Subcutaneous abdominal adipose tissue (tissue), 5 donors: ENCODE measurements around the gene BIK.

Source experiments
- H3K27ac ChIP-seq: one replicate; pipeline ENCODE4 v1.7.0; 2013; ENCODE audit warnings: low read depth, mild to moderate bottlenecking, inconsistent platforms, low read length, moderate library complexity
- H3K27me3 ChIP-seq, 5 donors: one replicate each; pipeline ENCODE4 v1.7.0; 2013; ENCODE audit warnings: low read length in 5 of 5, inconsistent platforms in 1 of 5; ENCODE audit not compliant: control insufficient read depth in 5 of 5, insufficient read depth in 4 of 5
- H3K36me3 ChIP-seq, 5 donors: one replicate each; pipeline ENCODE4 v1.7.0; 2013; ENCODE audit warnings: low read length in 5 of 5; ENCODE audit not compliant: control insufficient read depth in 5 of 5, insufficient read depth in 5 of 5
- H3K4me1 ChIP-seq, 5 donors: one replicate each; pipeline ENCODE4 v1.7.0; 2013; ENCODE audit warnings: low read length in 5 of 5, mild to moderate bottlenecking in 3 of 5, moderate library complexity in 1 of 5; ENCODE audit not compliant: control insufficient read depth in 5 of 5, insufficient read depth in 5 of 5
- H3K4me3 ChIP-seq, 5 donors: one replicate each; pipeline ENCODE4 v1.7.0; 2013; ENCODE audit warnings: low read length in 5 of 5, low read depth in 1 of 5
- H3K9ac ChIP-seq, 5 donors: one replicate each; pipeline ENCODE4 v1.7.0; 2013; ENCODE audit warnings: low read length in 5 of 5, mild to moderate bottlenecking in 4 of 5, moderate library complexity in 3 of 5
- H3K9me3 ChIP-seq, 5 donors: one replicate each; pipeline ENCODE4 v1.7.0; 2013; ENCODE audit warnings: low read length in 5 of 5; ENCODE audit not compliant: control insufficient read depth in 5 of 5
- donor health status: healthy.
- donor health status: healthy.
- donor health status: healthy.
- donor health status: healthy.
- donor health status: healthy.

The BIK gene, protein sequence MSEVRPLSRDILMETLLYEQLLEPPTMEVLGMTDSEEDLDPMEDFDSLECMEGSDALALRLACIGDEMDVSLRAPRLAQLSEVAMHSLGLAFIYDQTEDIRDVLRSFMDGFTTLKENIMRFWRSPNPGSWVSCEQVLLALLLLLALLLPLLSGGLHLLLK

DNA sequence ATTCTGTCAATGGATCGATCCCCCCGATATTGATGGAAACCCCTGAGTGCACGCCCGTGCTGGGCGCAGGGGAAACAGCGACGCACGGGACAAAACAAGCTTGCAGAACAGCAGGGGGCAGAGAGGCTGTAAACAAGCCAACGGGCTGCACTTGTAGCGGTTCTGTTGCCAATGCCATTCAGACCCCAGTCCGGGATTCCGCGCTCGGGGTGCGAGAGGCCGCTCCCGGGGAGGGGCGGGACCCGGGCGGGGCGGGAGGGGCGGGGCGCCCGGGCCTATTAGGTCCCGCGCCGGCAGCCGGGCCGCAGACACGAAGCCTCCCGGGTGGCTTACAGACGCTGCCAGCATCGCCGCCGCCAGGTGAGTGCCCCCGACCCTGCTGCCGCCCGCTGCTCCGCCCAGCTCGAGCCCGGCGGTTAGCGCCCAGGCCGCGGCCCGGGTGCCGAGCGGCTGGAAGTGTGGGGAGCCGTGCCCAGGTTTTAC is at the start of gene BIK:
Gene BIK (plus strand): TSS at position 307 of the 483 bp plus-strand sequence. CDS start 13,273 bp downstream, outside the sequence.
- H3K4me3 ChIP-seq, result peak within 1 kb of the TSS; percentile 45 to 75 (median 59)
- peaks cover 0 to 26% (median 15%) of the 10 kb centered on the region in 5 donors for H3K4me1 ChIP-seq
- H3K27me3 ChIP-seq, result peaks cover 8 to 26% (median 25%) of the 10 kb centered on the region in 5 donors
- H3K36me3 ChIP-seq, result no peaks in the 10 kb centered on the region
- peak within 1 kb of the TSS in 3 of 5 donors; percentile 53 to 62 (median 55) for H3K9ac ChIP-seq
- no peak within 1 kb of the TSS for H3K27ac ChIP-seq
- H3K9me3 ChIP-seq, result no peaks in the 10 kb centered on the region

DNA sequence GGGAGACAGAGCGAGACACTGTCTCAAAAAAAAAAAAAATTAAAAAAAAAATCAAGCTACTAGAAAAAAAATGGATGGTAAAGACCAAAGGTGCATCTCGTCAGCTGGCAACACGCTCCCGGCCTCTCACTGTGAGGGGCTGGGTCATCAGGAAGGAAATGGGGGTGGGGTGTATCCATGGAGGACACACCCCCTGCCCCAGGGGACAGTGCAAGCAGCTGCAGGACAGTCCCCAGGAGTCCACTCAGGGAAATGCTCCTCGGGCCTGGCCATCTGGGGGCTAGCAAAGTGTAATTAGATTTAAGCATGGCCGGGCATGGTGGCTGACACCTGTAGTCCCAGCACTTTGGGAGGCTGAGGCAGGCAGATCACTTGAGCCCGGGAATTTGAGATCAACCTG is 44.4 kb upstream of the BIK start:
- H3K9ac ChIP-seq, result no peak overlapping the region
- no peaks in the 10 kb centered on the region for H3K4me1 ChIP-seq
- no peaks in the 10 kb centered on the region for H3K27me3 ChIP-seq
- H3K27ac ChIP-seq, result no peak overlapping the region
- H3K4me3 ChIP-seq, result no peak overlapping the region
- H3K36me3 ChIP-seq, result peaks cover 0 to 33% (median 23%) of the 10 kb centered on the region in 5 donors
- H3K9me3 ChIP-seq, result no peaks in the 10 kb centered on the region

DNA sequence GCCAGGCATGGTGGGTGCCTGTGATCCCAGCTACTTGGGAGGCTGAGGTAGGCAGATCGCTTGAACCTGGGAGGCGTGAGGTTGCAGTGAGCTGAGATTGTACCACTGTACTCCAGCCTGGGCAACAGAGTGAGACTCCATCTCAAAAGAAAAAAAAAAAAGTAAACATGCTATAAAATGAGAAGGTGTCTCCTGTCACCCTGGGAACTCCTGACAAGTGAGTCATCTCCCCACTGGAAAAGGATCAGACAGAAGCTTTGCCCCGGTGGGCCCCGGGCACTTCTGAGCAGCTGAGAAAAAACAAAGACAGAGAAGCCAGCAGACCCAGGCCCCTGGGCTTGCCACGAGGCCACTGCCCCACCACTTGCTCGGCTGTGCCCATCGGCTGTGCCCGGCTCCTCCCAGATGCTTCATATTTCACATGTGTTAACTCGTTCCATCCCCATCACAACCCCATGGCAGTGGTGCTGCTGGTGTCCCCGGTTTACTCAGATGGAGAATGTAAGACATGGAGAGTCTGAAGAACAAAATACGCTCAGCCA is 43.6 kb upstream of the BIK start:
- no peaks in the 10 kb centered on the region for H3K27me3 ChIP-seq
- no peak overlapping the region for H3K27ac ChIP-seq
- no peak overlapping the region for H3K4me3 ChIP-seq
- H3K36me3 ChIP-seq, result peaks cover 0 to 28% (median 17%) of the 10 kb centered on the region in 5 donors
- no peak overlapping the region for H3K9ac ChIP-seq
- H3K4me1 ChIP-seq, result no peaks in the 10 kb centered on the region
- no peaks in the 10 kb centered on the region for H3K9me3 ChIP-seq

DNA sequence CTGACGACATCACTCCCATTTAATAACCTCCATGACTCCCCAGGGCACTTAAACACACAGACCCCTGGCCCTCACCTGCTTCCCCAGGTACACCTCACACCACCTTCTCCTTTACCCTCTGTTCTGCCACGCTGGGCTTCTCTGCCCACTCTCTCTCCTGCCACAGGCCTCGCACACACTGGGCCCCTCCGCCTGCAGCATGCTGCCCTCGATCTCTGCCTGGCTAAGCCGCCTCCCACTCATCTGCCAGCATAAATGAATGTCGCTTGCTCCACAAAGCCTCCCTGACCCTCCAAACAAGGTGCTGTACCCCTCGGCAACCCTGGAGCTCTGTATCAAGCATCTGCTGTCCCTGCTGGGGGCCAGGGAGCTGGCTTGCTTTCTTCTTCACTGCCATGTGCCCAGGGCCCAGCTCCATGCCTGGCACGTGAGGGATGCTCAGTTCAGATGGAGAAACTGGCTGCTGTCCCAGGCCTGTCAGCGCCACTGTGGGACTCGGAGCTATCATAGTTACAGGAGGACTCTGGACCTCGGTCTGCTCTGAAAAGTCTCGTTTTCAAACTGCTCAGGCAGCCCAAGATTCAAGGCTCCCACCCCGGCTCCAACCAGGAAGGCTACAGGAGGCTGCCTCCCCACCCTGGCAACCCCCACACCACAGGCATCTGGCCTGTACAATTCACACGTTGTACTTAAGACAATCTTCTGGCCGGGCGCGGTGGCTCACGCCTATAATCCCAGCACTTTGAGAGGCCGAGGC is 33.3 kb upstream of the BIK start:
- Histone ChIP-seq H3K4me3 (no peak overlapping the region), H3K36me3 (peaks cover 0 to 8% (median 2%) of the 10 kb centered on the region in 5 donors), H3K27ac (no peak overlapping the region), H3K9me3 (no peaks in the 10 kb centered on the region), H3K4me1 (peaks cover 0 to 2% (median 0%) of the 10 kb centered on the region in 5 donors), H3K9ac (no peak overlapping the region), H3K27me3 (no peaks in the 10 kb centered on the region)

DNA sequence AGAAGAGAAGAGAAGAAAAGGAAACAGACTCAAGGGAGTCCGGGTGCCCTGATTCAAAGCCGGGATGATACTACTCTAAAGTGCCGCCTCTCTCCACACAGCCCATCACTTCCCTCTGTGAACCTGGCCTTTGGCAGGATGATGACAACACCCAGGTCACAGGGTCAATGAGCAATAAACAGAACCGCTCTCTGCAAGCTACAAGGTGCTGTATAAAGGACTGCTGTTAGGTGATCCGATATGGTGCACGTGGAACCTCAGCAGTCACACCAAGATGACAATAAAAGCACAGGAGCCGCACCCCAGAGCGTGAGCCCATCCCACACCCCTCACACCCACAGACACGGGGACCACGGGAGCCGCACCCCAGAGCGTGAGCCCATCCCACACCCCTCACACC is 32.0 kb upstream of the BIK start:
- no peak overlapping the region for H3K27ac ChIP-seq
- no peak overlapping the region for H3K4me3 ChIP-seq
- no peaks in the 10 kb centered on the region for H3K9me3 ChIP-seq
- peaks cover 0 to 8% (median 2%) of the 10 kb centered on the region in 5 donors for H3K36me3 ChIP-seq
- no peak overlapping the region for H3K9ac ChIP-seq
- H3K4me1 ChIP-seq, result peaks cover 0 to 2% (median 0%) of the 10 kb centered on the region in 5 donors
- no peaks in the 10 kb centered on the region for H3K27me3 ChIP-seq

DNA sequence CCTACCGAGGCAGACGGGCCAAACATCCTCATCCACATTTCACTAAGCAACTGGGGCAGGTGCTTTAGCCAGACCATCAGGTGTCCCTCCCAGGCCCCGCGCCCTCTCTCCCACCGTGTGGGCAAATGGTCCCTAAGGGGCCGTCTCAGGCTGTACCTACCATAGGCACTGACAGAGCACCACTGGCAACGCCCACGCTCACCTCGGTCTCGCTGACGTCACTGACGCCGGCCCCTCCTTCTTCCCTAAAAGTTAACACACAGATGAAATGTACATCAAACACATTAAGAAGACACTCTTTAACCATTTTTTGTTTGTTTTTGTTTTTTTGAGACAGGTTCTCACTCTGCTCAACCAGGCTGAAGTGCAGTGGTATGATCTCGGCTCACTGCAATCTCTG is 30.8 kb upstream of the BIK start:
- H3K4me3 ChIP-seq, result no peak overlapping the region
- no peaks in the 10 kb centered on the region for H3K27me3 ChIP-seq
- H3K9me3 ChIP-seq, result no peaks in the 10 kb centered on the region
- no peak overlapping the region for H3K27ac ChIP-seq
- peaks cover 0 to 8% (median 2%) of the 10 kb centered on the region in 5 donors for H3K36me3 ChIP-seq
- peaks cover 0 to 2% (median 0%) of the 10 kb centered on the region in 5 donors for H3K4me1 ChIP-seq
- H3K9ac ChIP-seq, result no peak overlapping the region

DNA sequence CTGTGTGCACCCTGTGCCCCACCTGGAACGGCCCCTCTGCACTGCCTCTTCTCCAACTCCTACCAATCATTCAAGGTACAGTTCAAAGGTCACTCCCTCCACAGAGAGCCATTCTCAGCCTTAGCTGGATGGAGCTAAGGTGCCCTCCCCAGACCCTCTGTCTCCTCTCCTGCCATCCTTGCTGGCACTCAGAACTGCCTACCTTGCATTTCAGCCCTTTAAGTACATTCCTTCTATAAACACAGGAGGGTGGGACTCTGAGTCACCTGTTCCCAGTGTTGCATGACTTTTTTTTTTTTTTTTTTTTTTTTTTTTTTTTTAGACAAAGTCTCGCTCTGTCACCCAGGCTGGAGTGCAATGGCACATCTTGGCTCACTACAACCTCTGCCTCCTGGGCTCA is 29.9 kb upstream of the BIK start:
- Histone ChIP-seq H3K36me3 (peaks cover 0 to 3% (median 0%) of the 10 kb centered on the region in 5 donors), H3K9ac (no peak overlapping the region), H3K27ac (no peak overlapping the region), H3K4me3 (no peak overlapping the region), H3K9me3 (no peaks in the 10 kb centered on the region), H3K4me1 (peaks cover 0 to 2% (median 0%) of the 10 kb centered on the region in 5 donors), H3K27me3 (no peaks in the 10 kb centered on the region)

DNA sequence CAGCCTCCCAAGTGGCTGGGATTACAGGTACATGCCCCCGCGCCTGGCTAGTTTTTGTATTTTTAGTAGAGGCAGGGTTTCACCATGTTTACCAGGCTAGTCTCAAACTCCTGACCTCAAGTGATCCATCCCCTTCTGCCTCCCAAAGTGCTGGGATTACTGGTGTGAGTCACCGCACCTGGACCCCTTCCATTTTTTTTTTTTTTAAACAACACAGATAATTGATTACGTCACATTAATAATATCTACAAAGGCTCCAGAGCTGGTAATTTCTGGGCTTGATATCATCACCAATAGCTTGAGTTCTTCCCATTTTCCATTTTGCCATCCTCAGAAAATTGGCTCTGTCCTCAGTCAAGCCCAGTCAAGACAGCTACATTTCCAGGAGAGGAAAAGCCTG is 28.6 kb upstream of the BIK start:
- Histone ChIP-seq H3K4me3 (no peak overlapping the region), H3K9me3 (no peaks in the 10 kb centered on the region), H3K36me3 (peaks cover 0 to 5% (median 0%) of the 10 kb centered on the region in 5 donors), H3K27ac (no peak overlapping the region), H3K27me3 (no peaks in the 10 kb centered on the region), H3K4me1 (peaks cover 0 to 2% (median 0%) of the 10 kb centered on the region in 5 donors), H3K9ac (no peak overlapping the region)

DNA sequence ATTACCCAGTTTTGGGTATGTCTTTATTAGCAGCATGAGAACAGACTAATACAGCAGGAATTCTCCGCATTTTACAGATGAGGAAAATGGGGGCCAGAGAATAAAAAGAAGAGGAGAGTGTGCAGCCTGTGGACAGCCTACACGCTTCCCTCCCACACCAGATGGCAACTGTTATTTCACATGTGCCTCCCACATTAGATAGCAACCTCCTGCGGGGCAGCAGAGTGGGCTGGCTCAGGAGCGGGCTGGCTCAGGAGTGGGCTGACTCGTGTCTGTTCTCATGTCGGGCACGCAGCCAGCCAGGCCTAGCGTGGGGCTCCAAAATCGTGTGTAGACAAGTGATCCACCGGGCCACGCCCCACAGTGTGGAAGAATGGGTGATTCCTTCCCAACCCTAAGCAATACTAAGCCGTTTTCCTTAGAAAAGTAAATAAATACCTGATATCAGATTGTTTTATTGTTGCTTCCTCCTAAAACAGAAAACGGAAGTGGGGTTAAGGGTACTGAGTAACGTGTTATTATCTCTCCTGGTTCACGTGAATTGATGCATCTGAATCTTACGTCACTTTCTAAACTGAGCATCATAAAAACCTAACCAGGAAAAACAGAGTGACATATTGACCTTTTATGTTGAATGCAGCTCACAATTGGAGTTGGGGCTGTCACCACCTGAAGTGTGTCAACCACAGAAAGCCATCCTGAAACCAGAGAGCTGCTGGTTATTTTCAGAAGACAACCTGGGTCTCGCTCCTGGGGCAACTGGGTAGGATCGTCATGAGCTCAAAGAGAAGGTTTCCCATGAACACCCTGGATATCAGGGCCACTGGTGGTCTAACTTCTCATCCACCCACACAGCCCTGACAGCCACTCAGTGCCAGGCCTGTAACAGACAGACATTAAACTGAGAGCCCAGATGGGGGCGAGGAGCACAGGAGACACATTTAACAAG is 24.6 kb upstream of the BIK start:
- Histone ChIP-seq H3K9ac (no peak overlapping the region), H3K4me1 (peaks cover 2 to 13% (median 11%) of the 10 kb centered on the region in 5 donors), H3K27ac (no peak overlapping the region), H3K9me3 (no peaks in the 10 kb centered on the region), H3K27me3 (no peaks in the 10 kb centered on the region), H3K4me3 (no peak overlapping the region), H3K36me3 (peaks cover 0 to 2% (median 0%) of the 10 kb centered on the region in 5 donors)
